ENCODE data around the gene MAP3K5.

The MAP3K5 gene

DNA sequence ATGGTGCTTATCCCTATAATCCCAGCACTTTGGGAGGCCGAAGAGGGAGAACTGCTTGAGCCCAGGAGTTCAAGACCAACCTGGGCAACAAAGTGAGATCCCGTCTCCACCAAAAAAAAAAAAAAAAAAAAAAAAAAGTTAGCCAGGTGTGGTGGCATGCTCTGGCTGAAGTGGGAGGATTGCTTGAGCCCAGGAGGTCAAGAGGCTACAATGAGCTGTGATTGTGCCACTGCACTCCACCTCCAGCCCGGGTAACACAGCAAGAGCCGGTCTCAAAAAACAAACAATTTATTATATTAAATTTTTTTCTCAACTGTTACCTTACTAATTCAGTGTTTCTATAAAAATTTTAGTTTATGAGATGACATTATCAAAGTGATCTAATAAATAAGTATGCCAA is 156.7 kb downstream of the MAP3K5 start:
- DNase-seq = no peak

- DNase-seq = no peak
These were observed 158.9 kb downstream of the MAP3K5 start for GRCh38 chr6:136633355-136633754.

- DNase-seq = no peak
These were observed 163.3 kb downstream of the MAP3K5 start for GRCh38 chr6:136628996-136629395.

- no peak for DNase-seq
These were observed 165.1 kb downstream of the MAP3K5 start for GRCh38 chr6:136627191-136627590.

- no peak for DNase-seq
These were observed 167.0 kb downstream of the MAP3K5 start for GRCh38 chr6:136625293-136625692.

DNA sequence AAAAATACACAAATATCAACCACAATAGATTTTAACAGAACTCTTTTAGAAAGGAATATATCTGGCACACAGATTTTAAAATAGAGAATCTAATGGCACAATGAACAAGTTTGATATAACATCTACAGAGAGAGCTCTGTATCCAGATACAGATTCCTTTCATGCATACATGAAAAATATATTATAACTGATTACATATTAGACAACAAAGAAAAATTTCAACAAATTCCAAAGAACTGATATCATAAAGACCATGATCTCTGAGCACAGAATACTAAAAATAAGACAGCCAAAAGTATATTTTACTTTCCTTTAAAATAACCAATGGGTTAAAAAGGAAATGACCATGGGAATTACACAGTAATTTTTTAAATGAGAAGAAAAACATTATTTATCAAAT is 167.9 kb downstream of the MAP3K5 start:
- no peak for DNase-seq

DNA sequence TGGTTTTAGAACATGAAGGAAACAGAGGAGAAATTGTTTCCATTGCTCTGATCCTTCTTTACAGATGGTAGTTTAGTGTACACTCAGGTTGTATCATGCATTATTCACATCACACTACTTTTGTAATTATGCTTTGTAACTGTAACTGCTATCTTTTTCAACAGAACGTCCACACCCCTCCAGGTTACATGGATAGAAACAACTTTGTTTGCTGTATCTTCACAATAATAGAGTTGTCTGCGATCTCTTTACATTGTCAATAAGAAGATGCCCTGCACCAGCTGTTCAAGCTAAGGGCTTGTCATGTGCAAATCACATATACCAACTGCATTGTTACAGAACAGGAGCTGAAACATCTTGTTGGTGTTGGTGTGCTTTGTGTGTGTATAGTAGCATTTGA is 174.2 kb downstream of the MAP3K5 start:
- no peak for DNase-seq

GRCh38 chr6:136616527-136616926 is 175.8 kb downstream of the MAP3K5 start:
- DNase-seq = no peak

DNA sequence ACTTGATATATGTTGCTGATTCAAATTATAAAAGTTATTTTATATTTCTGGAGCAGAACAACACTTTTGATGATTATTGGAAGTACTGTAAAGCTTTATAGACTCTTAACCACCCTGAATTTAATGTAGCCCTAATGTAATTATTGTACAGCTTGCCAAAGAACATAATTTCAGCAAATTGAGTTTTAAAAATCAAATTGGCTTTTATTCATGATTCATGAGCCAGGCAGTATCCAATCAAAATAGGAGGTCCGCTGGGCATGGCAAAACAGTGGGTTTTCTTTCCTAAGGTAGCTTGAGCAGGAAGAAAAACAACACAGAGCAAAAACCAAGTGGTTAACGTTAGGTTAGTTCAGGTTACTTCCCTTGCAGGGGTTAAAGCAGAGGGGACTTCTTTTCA is 177.3 kb downstream of the MAP3K5 start:
- no peak for DNase-seq

GRCh38 chr6:136614350-136614749 is 177.9 kb downstream of the MAP3K5 start:
- no peak for DNase-seq

DNA sequence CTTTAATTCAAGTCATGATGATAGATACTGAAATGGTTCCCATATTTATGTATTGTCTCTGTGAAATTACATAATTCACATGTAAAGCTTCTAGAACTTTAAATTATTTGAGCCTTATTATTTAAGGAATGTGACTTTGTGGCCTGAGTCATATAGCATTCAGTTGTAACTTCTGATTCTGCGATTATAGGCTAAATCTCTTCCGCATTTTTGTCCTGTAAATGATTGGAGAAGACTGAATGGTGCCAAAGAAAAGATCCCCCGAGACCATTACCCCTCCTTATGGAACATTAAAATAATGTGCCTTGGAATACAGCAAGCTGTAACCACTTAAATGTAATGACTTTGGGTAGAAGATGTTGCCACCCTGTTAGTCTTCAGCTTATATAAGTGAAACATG is 178.8 kb downstream of the MAP3K5 start:
- DNase-seq = no peak

DNA sequence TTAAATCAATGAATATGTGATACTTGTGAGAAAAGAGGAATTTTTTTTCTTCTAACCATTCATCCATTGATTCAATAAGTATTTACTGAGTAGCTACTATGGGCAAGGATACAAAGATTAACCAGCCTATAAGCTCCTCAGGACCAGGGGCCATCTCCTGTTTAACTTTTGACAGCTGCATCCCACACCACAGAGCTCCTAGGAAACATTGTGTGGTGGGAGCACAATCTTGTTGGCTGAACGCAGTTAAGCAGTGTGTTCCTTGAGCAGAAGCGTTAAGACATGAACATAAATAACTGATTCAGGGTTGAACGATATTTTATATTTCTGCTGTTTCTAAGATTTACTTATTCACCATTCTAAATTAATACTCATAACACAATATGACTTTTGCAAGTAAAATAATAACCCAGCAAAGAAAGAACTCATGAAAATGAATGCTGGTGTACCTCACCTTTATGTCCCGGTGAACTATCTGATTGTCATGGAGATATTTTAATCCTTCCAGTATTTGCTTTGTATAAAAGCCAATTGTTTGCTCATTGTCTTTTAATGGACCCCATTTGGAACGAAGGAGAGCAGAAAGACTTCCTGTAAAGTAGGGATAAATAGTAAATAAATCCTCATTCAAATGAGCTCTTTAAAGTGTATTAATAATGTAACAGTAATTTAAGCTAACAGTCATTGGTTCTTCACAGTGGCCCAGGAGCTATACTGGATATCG is 179.4 kb downstream of the MAP3K5 start:
- no peak for DNase-seq

GRCh38 chr6:136611746-136612145 is 180.5 kb downstream of the MAP3K5 start:
- DNase-seq = no peak

GRCh38 chr6:136611133-136611532 is 181.1 kb downstream of the MAP3K5 start:
- no peak for DNase-seq

- DNase-seq = peak; percentile 73
These were observed 182.2 kb downstream of the MAP3K5 start for GRCh38 chr6:136609873-136610706.

- DNase-seq = no peak
These were observed 183.3 kb downstream of the MAP3K5 start for GRCh38 chr6:136608991-136609390.

GRCh38 chr6:136607932-136608772 is 184.1 kb downstream of the MAP3K5 start:
- peak; percentile 22 for DNase-seq

GRCh38 chr6:136607204-136607931 is 184.9 kb downstream of the MAP3K5 start:
- no peak for DNase-seq

GRCh38 chr6:136604928-136605510 is 187.3 kb downstream of the MAP3K5 start:
- DNase-seq = no peak

- no peak for DNase-seq
These were observed 187.9 kb downstream of the MAP3K5 start for GRCh38 chr6:136604328-136604825.

- DNase-seq = no peak
These were observed 191.5 kb downstream of the MAP3K5 start for GRCh38 chr6:136600818-136601217.

Measured in GDM1 (cell line).